ENCODE data around the gene EPS8L2. TPM values are rescaled to one million over a fixed set of nuclear protein-coding genes. Genes with fewer than 3 reads are reported as not detected.

EPS8L2 gene
- total RNA-seq, 4 donors from 2014 or later, result 5.6 to 31.6 (median 24.9) TPM

- Histone ChIP-seq H3K36me3 (peaks cover 0 to 25% (median 11%) of the 10 kb centered on the region in 4 donors), H3K27me3 (no peaks in the 10 kb centered on the region), H3K4me1 (peaks cover 34 to 58% (median 53%) of the 10 kb centered on the region in 4 donors), H3K4me3 (peak within 1 kb of the TSS; percentile 85 to 95 (median 88)), H3K27ac (replicated peaks in 1 of 4) (peak within 1 kb of the TSS; percentile 94 to 100 (median 98)), H3K9me3 (no peaks in the 10 kb centered on the region)
- TF ChIP-seq EP300 (IDR thresholded peaks at IDR 0.05) (no peak), POLR2AphosphoS5 (IDR thresholded peaks at IDR 0.05) (peak; percentile 52 to 82), CTCF (IDR thresholded peaks at IDR 0.05) (no peak), POLR2A (IDR thresholded peaks at IDR 0.05; ENCODE audit: low read depth) (peak; percentile 46)
- DNase-seq (ENCODE audit: extremely low spot score), result peak; percentile 99
- 0% methylated on average over 11 of the region's 101 CpGs for WGBS
- intact Hi-C loops (cut with DNase I), result no loop called here
Observed at GRCh38 chr11:695538-696248, 10.3 kb upstream of the EPS8L2 start, which contains the start of gene TMEM80. TSS of gene TMEM80 (plus strand) at chr11:695816. CDS start at chr11:695828, 12 bp downstream.

GRCh38 chr11:696955-697491 is 9.0 kb upstream of the EPS8L2 start:
- Histone ChIP-seq H3K27me3 (no peaks in the 10 kb centered on the region), H3K36me3 (peaks cover 5 to 30% (median 16%) of the 10 kb centered on the region in 4 donors), H3K4me3 (peak overlapping the region; percentile 85 to 95 (median 88)), H3K9me3 (no peaks in the 10 kb centered on the region), H3K4me1 (peaks cover 34 to 58% (median 53%) of the 10 kb centered on the region in 4 donors), H3K27ac (replicated peaks in 1 of 4) (peak overlapping the region; percentile 94 to 100 (median 98))
- intact Hi-C loops (cut with DNase I), result no loop called here
- DNase-seq (ENCODE audit: extremely low spot score), result no peak
- WGBS, result 43% methylated on average over 11 of the region's 11 CpGs
- no peak for TF ChIP-seq POLR2A (IDR thresholded peaks at IDR 0.05; ENCODE audit: low read depth)
- no peak for TF ChIP-seq CTCF (IDR thresholded peaks at IDR 0.05)
- peak; percentile 45 to 77 for TF ChIP-seq POLR2AphosphoS5 (IDR thresholded peaks at IDR 0.05)

- intact Hi-C loops (cut with DNase I), result no loop called here
- Histone ChIP-seq H3K27ac (replicated peaks in 1 of 4) (peak overlapping the region; percentile 94 to 100 (median 98)), H3K36me3 (peaks cover 11 to 39% (median 21%) of the 10 kb centered on the region in 4 donors), H3K27me3 (no peaks in the 10 kb centered on the region), H3K9me3 (no peaks in the 10 kb centered on the region), H3K4me1 (peaks cover 34 to 65% (median 57%) of the 10 kb centered on the region in 4 donors), H3K4me3 (peak overlapping the region in 3 of 4 donors; percentile 18 to 90 (median 19))
- TF ChIP-seq EP300 (IDR thresholded peaks at IDR 0.05) (no peak), POLR2AphosphoS5 (IDR thresholded peaks at IDR 0.05) (no peak), CTCF (IDR thresholded peaks at IDR 0.05) (no peak), POLR2A (IDR thresholded peaks at IDR 0.05; ENCODE audit: low read depth) (no peak)
- WGBS, result 74% methylated on average over 7 of the region's 11 CpGs
- no peak for DNase-seq (ENCODE audit: extremely low spot score)
Observed at GRCh38 chr11:697811-698311, 8.2 kb upstream of the EPS8L2 start.

- WGBS, result 78% methylated on average over 17 of the region's 17 CpGs
- DNase-seq (ENCODE audit: extremely low spot score), result no peak
- no peaks in the 10 kb centered on the region for H3K27me3 ChIP-seq
- TF ChIP-seq POLR2A (IDR thresholded peaks at IDR 0.05; ENCODE audit: low read depth) (no peak), POLR2AphosphoS5 (IDR thresholded peaks at IDR 0.05) (no peak), EP300 (IDR thresholded peaks at IDR 0.05) (no peak), CTCF (IDR thresholded peaks at IDR 0.05) (no peak)
- H3K36me3 ChIP-seq, result peaks cover 11 to 41% (median 25%) of the 10 kb centered on the region in 4 donors
- no peaks in the 10 kb centered on the region for H3K9me3 ChIP-seq
- no peak overlapping the region for H3K4me3 ChIP-seq
- intact Hi-C loops (cut with DNase I), result no loop called here
- peak overlapping the region; percentile 94 to 100 (median 98) for H3K27ac ChIP-seq (replicated peaks in 1 of 4)
- H3K4me1 ChIP-seq, result peaks cover 29 to 65% (median 55%) of the 10 kb centered on the region in 4 donors
Observed at GRCh38 chr11:698493-699115, 7.4 kb upstream of the EPS8L2 start.
